Endothelial cell of umbilical vein (primary cell): ENCODE measurements around the gene NFATC2IP.

Source experiments
- CTCF ChIP-seq, 2 donors: IDR thresholded peaks; 1 replicate in 1 of 2; 2 replicates in 1 of 2; pipeline ENCODE4 v1.5.1; 2011; ENCODE audit warnings: low read length in 2 of 2, mild to moderate bottlenecking in 2 of 2, moderate library complexity in 2 of 2, control low read depth in 1 of 2, inconsistent platforms in 1 of 2, low read depth in 1 of 2; ENCODE audit not compliant: insufficient read depth in 1 of 2; ENCODE audit errors: extremely low read depth in 1 of 2
- EZH2 ChIP-seq: IDR thresholded peaks from 2 replicates; pipeline ENCODE4 v1.6.1; 2012; ENCODE audit warnings: borderline replicate concordance, low read depth, mild to moderate bottlenecking, moderate library complexity, low read length, inconsistent platforms; ENCODE audit not compliant: severe bottlenecking
- FOS ChIP-seq: IDR thresholded peaks from 2 replicates; pipeline ENCODE4 v1.6.1; 2011; ENCODE audit warnings: mild to moderate bottlenecking, low read length, moderate library complexity, borderline replicate concordance; ENCODE audit not compliant: insufficient read depth
- GATA2 ChIP-seq: IDR thresholded peaks from 2 replicates; pipeline ENCODE4 v1.7.0; 2011; ENCODE audit warnings: low read depth, mild to moderate bottlenecking, moderate library complexity, mixed read lengths, low read length; ENCODE audit not compliant: insufficient read length, insufficient read depth
- JUN ChIP-seq: IDR thresholded peaks from 2 replicates; pipeline ENCODE4 v1.6.1; 2011; ENCODE audit warnings: borderline replicate concordance, low read depth; ENCODE audit not compliant: insufficient read length, insufficient read depth
- MAX ChIP-seq: IDR thresholded peaks from 2 replicates; pipeline ENCODE4 v1.6.1; 2011; ENCODE audit not compliant: insufficient read depth, insufficient read length
- MYC ChIP-seq: IDR thresholded peaks from one replicate; pipeline ENCODE4 v1.6.1; 2011; ENCODE audit warnings: mild to moderate bottlenecking, low read depth, low read length
- POLR2A ChIP-seq: IDR thresholded peaks from 2 replicates; pipeline ENCODE4 v1.6.1; 2012; ENCODE audit warnings: low read depth, mild to moderate bottlenecking, control low read depth, low read length
- POLR2AphosphoS5 ChIP-seq: IDR thresholded peaks from 2 replicates; pipeline ENCODE4 v1.6.1; 2012; ENCODE audit warnings: low read depth, mild to moderate bottlenecking, control low read depth, low read length, moderate library complexity; ENCODE audit not compliant: insufficient read depth

- TF ChIP-seq EZH2 (no peak), FOS (no peak), POLR2AphosphoS5 (no peak), GATA2 (no peak), MAX (no peak), CTCF (IDR thresholded peaks at IDR 0.05; ENCODE audit: extremely low read depth in 1 of 2, insufficient read depth in 1 of 2, low read depth in 1 of 2, low read length in 2 of 2) (no peak), POLR2A (no peak), JUN (no peak), MYC (no peak)
These were observed 20.1 kb upstream of the NFATC2IP start for GRCh38 chr16:28930652-28931051.
